Activated CD8-positive, alpha-beta T cell treated with anti-CD3 and anti-CD28 coated beads for 36 hours (primary cell): ENCODE data around the gene NIPBL. TPM values are rescaled to one million over a fixed set of nuclear protein-coding genes. Genes with fewer than 3 reads are reported as not detected.

Source experiments
- ATAC-seq: fragments of 200-7000 bp; cut with Tn5 transposase; one replicate; pipeline ENCODE4 v1.10.0; 2021; ENCODE audit warnings: mild to moderate bottlenecking, moderate library complexity
- CTCF ChIA-PET: fragments of 350-600 bp; sonication (Branson Sonifier 250); formaldehyde crosslinking; loops from one replicate; lab custom pipeline; 2021; ENCODE audit warnings: antibody characterized with exemption; lab: Charles Lee
- POLR2A ChIA-PET: fragments of 350-600 bp; sonication (Branson Sonifier 250); formaldehyde crosslinking; loops from one replicate; lab custom pipeline; 2021; ENCODE audit warnings: antibody characterized with exemption; lab: Charles Lee
- DNase-seq: peaks from one replicate; pipeline ENCODE4 v3.0.0-alpha.2; 2020
- H3K27ac Mint-ChIP-seq: one replicate; pipeline ENCODE4 v1.8.0; 2021; ENCODE audit warnings: mild to moderate bottlenecking, mixed read lengths
- H3K27me3 Mint-ChIP-seq: one replicate; pipeline ENCODE4 v1.8.0; 2021; ENCODE audit warnings: mixed read lengths
- H3K36me3 Mint-ChIP-seq: one replicate; pipeline ENCODE4 v1.8.0; 2021; ENCODE audit warnings: low read depth, mixed read lengths
- H3K4me1 Mint-ChIP-seq: one replicate; pipeline ENCODE4 v1.8.0; 2021; ENCODE audit warnings: low read depth, mixed read lengths
- H3K4me3 Mint-ChIP-seq: one replicate; pipeline ENCODE4 v1.8.0; 2021; ENCODE audit warnings: mild to moderate bottlenecking, moderate library complexity, mixed read lengths
- H3K9me3 Mint-ChIP-seq: one replicate; pipeline ENCODE4 v1.8.0; 2021; ENCODE audit warnings: mixed read lengths
- CTCF ChIP-seq: fragments of 200-600 bp; IDR thresholded peaks from one replicate; pipeline ENCODE4 v1.8.0; 2022; ENCODE audit warnings: antibody characterized with exemption, mild to moderate bottlenecking
- intact Hi-C: fragments of 100-400 bp; cut with micrococcal nuclease; formaldehyde crosslinking; loops from one replicate; pipeline ENCODE4 v1.10.0; 2022
- total RNA-seq, 2 experiments: library from RNA; stranded (reverse); gene quantifications; one replicate each; pipeline ENCODE4 v1.2.3, GENCODE V29; 2021

The NIPBL gene
- 10 to 100 TPM; 39.6 to 40.2 TPM for total RNA-seq

DNA sequence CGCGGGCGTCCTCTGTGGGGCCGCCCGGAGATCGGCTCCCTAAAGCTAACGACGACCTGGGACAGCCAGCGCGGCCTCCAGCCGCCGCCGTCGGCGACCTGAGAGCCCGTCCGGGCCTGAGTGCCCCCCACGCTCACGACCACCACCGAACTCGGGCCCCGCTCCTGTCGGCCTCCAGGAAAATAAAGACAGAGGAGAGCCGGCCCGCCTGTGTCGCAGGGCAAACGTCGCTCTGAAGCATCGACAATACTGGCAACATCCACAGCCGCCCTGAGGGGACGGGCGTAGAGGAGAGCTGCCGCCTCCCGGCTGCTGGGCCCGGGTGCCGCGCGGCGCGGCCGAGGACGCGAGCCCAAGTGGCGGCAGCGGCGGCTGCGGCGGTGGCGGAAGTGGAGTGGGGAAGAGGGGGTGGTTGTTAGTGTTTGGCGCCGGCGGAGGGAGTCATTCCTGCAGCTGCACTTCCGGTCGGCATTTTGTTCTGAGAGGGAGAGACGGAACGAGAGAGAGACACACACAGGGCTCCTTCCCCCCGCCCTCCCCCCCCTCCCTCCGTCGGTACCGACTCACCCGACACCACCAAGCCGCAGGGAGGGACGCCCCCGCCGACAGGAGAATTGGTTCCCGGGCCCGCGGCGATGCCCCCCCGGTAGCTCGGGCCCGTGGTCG, at the start of gene NIPBL:
NIPBL (plus strand) TSS at position 471 of the 666 bp plus-strand sequence. CDS start 76,928 bp downstream, outside the sequence.
- Mint-ChIP-seq H3K27me3 (no peaks in the 10 kb centered on the region), H3K36me3 (peaks cover 19% of the 10 kb centered on the region), H3K4me3 (peak within 1 kb of the TSS; percentile 90), H3K27ac (peak within 1 kb of the TSS; percentile 89), H3K9me3 (no peaks in the 10 kb centered on the region), H3K4me1 (peaks cover 32% of the 10 kb centered on the region)
- peak; percentile 92 for DNase-seq
- CTCF ChIA-PET = interaction anchor here (0.8 to 5.0 kb wide), 10 partner anchors 9 to 147 kb away, joined by 3 to 30 read pairs (median 3); no protein-coding TSS in a partner anchor
- TF ChIP-seq CTCF = peak; percentile 15
- intact Hi-C loops = loop anchor here (2.0 kb wide), 1 partner anchor 68 kb away; no protein-coding TSS in a partner anchor
- peak; percentile 76 for ATAC-seq
- POLR2A ChIA-PET = interaction anchor here (0.6 to 2.2 kb wide), 10 partner anchors 10 to 635 kb away, joined by 3 to 13 read pairs (median 3); partner anchors contain the start of gene NADK2

GRCh38 chr5:36832274-36832673, 44.3 kb upstream of the NIPBL start:
- Mint-ChIP-seq H3K27me3 (peaks cover 9% of the 10 kb centered on the region), H3K4me1 (no peaks in the 10 kb centered on the region), H3K27ac (no peak overlapping the region), H3K4me3 (no peak overlapping the region), H3K36me3 (no peaks in the 10 kb centered on the region), H3K9me3 (no peaks in the 10 kb centered on the region)
- TF ChIP-seq CTCF = no peak
- intact Hi-C loops = no loop called here
- CTCF ChIA-PET = no interaction called here
- DNase-seq (no peak), ATAC-seq (no peak)
- POLR2A ChIA-PET = no interaction called here

DNA sequence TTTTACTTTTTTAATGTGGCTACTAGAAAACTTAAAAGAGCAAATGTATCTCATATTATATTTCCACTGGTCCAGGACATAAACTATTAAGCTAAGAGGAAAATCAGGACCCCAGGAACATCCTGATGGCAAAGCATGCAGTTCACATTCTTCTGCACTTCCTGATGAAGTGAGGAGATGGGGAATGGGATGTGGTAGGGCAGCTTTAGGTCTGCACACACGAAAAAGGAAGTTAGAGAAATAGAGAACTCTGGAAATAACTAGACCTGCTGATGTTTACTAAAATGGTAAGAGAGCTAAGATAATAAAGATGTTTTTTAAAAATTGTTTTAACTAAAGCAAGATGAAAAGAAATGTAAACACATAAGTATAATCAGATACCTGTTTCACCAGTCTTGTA, 39.7 kb upstream of the NIPBL start:
- TF ChIP-seq CTCF = no peak
- Mint-ChIP-seq H3K9me3 (no peaks in the 10 kb centered on the region), H3K27me3 (peaks cover 3% of the 10 kb centered on the region), H3K36me3 (no peaks in the 10 kb centered on the region), H3K4me1 (no peaks in the 10 kb centered on the region), H3K27ac (no peak overlapping the region), H3K4me3 (no peak overlapping the region)
- POLR2A ChIA-PET = no interaction called here
- CTCF ChIA-PET = no interaction called here
- DNase-seq = no peak
- intact Hi-C loops = no loop called here
- no peak for ATAC-seq

DNA sequence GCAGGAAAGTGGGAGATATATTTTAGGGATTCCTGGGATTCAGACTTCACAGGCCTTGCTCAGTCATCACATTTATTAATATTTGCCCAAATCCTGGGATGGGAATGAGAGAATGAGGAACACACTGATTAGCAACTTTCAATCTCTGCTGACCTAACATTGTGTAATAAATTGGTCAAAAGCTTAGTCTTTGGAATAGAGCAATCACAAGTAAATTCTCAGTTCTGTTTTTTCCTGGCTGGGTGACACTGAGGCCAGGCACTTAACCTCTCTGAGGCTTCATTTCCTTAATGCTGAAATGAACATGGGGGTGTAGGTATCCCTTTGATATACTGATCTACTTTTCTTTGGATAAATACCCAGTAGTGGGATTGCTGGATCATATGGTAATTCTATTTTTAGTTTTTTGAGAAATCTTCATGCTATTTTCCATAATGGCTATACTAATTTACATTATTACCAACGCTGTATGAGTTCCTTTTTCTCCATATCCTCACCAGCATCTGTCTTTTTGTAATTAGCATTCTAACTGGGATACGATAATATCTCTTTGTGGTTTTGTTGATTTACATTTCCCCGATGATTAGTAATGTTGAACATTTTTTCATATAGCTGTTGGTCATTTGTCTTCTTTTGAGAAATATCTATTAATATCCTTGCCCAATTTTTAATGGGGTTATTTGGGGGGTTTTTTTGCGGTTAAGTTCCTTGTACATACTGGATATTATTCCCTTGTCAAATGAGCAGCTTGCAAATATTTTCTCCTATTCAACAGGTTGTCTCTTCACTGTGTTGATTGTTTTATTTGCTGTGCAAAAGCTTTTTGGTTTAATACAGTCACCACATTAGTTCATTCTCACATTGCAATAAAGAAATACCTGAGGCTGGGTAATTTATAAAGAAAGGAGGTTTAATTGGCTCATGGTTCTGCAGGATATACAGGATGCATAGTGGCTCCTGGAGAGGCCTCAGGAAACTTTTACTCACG, 36.8 kb upstream of the NIPBL start:
- DNase-seq (no peak), ATAC-seq (no peak)
- no peak for TF ChIP-seq CTCF
- intact Hi-C loops = no loop called here
- Mint-ChIP-seq H3K27ac (no peak overlapping the region), H3K4me3 (no peak overlapping the region), H3K36me3 (no peaks in the 10 kb centered on the region), H3K9me3 (no peaks in the 10 kb centered on the region), H3K4me1 (peaks cover 12% of the 10 kb centered on the region), H3K27me3 (peaks cover 4% of the 10 kb centered on the region)
- POLR2A ChIA-PET = no interaction called here
- CTCF ChIA-PET = interaction anchor here (0.6 kb wide), 1 partner anchor 380 kb away, joined by 3 read pairs; no protein-coding TSS in a partner anchor
